H1 (cell line): ENCODE results near the gene ZNFX1. TPM values are rescaled to one million over a fixed set of nuclear protein-coding genes. Genes with fewer than 3 reads are reported as not detected.

ENCODE experiments used
- CTCF ChIA-PET: fragments of 300-600 bp; sonication (Branson Sonifier 250); formaldehyde crosslinking; loops from one replicate; lab custom pipeline; 2021; ENCODE audit not compliant: partially characterized antibody; lab: Charles Lee
- POLR2A ChIA-PET: fragments of 300-600 bp; sonication (Branson Sonifier 250); formaldehyde crosslinking; loops from one replicate; lab custom pipeline; 2021; ENCODE audit warnings: inconsistent platforms; ENCODE audit not compliant: partially characterized antibody; lab: Charles Lee
- DNase-seq, 2 experiments: peaks; one replicate each; pipeline versions ENCODE4 v3.0.0 to v3.0.0-alpha.2; 2010 to 2022; ENCODE audit warnings: low spot score in 2 of 2, low read depth in 1 of 2, mixed read lengths in 1 of 2
- FAIRE-seq: peaks from 2 replicates; lab custom pipeline; 2011; peaks lifted over from hg19 to GRCh38; lab: Jason Lieb, UNC
- H2AFZ ChIP-seq: 2 replicates; pipeline ENCODE4 v1.8.1; 2012; ENCODE audit warnings: low read length, inconsistent platforms
- H2AK5ac ChIP-seq: 2 replicates; pipeline ENCODE4 v1.6.1; 2013; ENCODE audit warnings: low read depth, low read length
- H2BK120ac ChIP-seq: replicated peaks from 2 replicates; pipeline ENCODE3; 2013; ENCODE audit warnings: low read depth, low read length, inconsistent platforms
- H2BK12ac ChIP-seq: 2 replicates; pipeline ENCODE4 v1.6.1; 2013; ENCODE audit warnings: low read depth, low read length
- H2BK15ac ChIP-seq: 2 replicates; pipeline ENCODE4 v1.6.1; 2013; ENCODE audit warnings: low read length
- H2BK20ac ChIP-seq: 2 replicates; pipeline ENCODE4 v1.6.1; 2013; ENCODE audit warnings: low read length
- H2BK5ac ChIP-seq: 2 replicates; pipeline ENCODE4 v1.6.1; 2013; ENCODE audit warnings: low read depth, low read length
- H3K14ac ChIP-seq: 2 replicates; pipeline ENCODE4 v1.6.1; 2013; ENCODE audit warnings: inconsistent platforms; ENCODE audit not compliant: insufficient read length
- H3K18ac ChIP-seq: 2 replicates; pipeline ENCODE4 v1.6.1; 2013; ENCODE audit warnings: low read length; ENCODE audit errors: extremely low read depth
- H3K23ac ChIP-seq: 2 replicates; pipeline ENCODE4 v1.6.1; 2013; ENCODE audit warnings: inconsistent platforms; ENCODE audit not compliant: insufficient read length
- H3K23me2 ChIP-seq: 2 replicates; pipeline ENCODE4 v1.6.1; 2013; ENCODE audit warnings: low read depth, low read length
- H3K27ac ChIP-seq: 2 replicates; pipeline ENCODE4 v1.6.1; 2011; ENCODE audit warnings: low read depth, low read length, inconsistent platforms
- H3K27me3 ChIP-seq, 4 experiments: replicated peaks in 1 of 4; 1 replicate in 1 of 4; 2 replicates in 3 of 4; pipeline versions ENCODE4 v1.6.1 to v1.8.1; 2011 to 2013; ENCODE audit warnings: low read length in 3 of 4, mild to moderate bottlenecking in 3 of 4, inconsistent platforms in 2 of 4, mixed read lengths in 2 of 4, moderate library complexity in 1 of 4; ENCODE audit not compliant: control insufficient read depth in 3 of 4, insufficient read depth in 3 of 4; ENCODE audit errors: extremely low read depth in 1 of 4
- H3K36me3 ChIP-seq, 4 experiments: 2 replicates each; pipeline versions ENCODE4 v1.6.1 to v1.8.1; 2011 to 2013; ENCODE audit warnings: mild to moderate bottlenecking in 4 of 4, low read length in 3 of 4, moderate library complexity in 2 of 4, control low read depth in 1 of 4, inconsistent platforms in 1 of 4; ENCODE audit not compliant: insufficient read depth in 4 of 4, control insufficient read depth in 2 of 4
- H3K4ac ChIP-seq: replicated peaks from 2 replicates; pipeline ENCODE3; 2013; ENCODE audit warnings: low read length, low read depth, mixed read lengths, inconsistent platforms; ENCODE audit not compliant: insufficient read length
- H3K4me1 ChIP-seq, 4 experiments: replicated peaks in 1 of 4; 1 replicate in 1 of 4; 2 replicates in 3 of 4; pipeline versions ENCODE4 v1.6.1 to v1.8.1; 2011 to 2013; ENCODE audit warnings: low read length in 3 of 4, inconsistent platforms in 2 of 4, mixed read lengths in 1 of 4; ENCODE audit not compliant: insufficient read depth in 4 of 4, control insufficient read depth in 3 of 4
- H3K4me2 ChIP-seq, 2 experiments: 2 replicates each; pipeline versions ENCODE4 v1.6.1 to v1.8.1; 2011 to 2013; ENCODE audit warnings: low read depth in 2 of 2, low read length in 2 of 2, control low read depth in 1 of 2, inconsistent platforms in 1 of 2, mild to moderate bottlenecking in 1 of 2; ENCODE audit not compliant: insufficient read depth in 1 of 2
- H3K4me3 ChIP-seq, 4 experiments: fragments of 200-600, 300-600 bp in 1 of 4; sonication (generic), shearing (Covaris generic), sonication (Bioruptor Twin) in 1 of 4; 2 replicates each; pipeline versions ENCODE4 v1.5.1 to v1.8.1; 2011 to 2016; ENCODE audit warnings: low read length in 4 of 4, low read depth in 3 of 4, control low read depth in 2 of 4, inconsistent platforms in 2 of 4, mild to moderate bottlenecking in 2 of 4, mixed read lengths in 1 of 4, moderate library complexity in 1 of 4; ENCODE audit not compliant: insufficient read depth in 2 of 4; ENCODE audit errors: extremely low read depth in 1 of 4
- H3K56ac ChIP-seq: replicated peaks from 2 replicates; pipeline ENCODE3; 2013; ENCODE audit warnings: low read depth, mild to moderate bottlenecking, mixed read lengths, low read length, inconsistent platforms; ENCODE audit not compliant: insufficient read length
- H3K79me1 ChIP-seq: 2 replicates; pipeline ENCODE4 v1.6.1; 2013; ENCODE audit warnings: low read depth, low read length, control low read depth
- H3K79me2 ChIP-seq, 2 experiments: 2 replicates each; pipeline versions ENCODE4 v1.6.1 to v1.8.1; 2012 to 2013; ENCODE audit warnings: low read length in 2 of 2, mild to moderate bottlenecking in 2 of 2, inconsistent platforms in 1 of 2; ENCODE audit not compliant: insufficient read depth in 2 of 2, control insufficient read depth in 1 of 2
- H3K9ac ChIP-seq, 4 experiments: replicated peaks in 1 of 4; 1 replicate in 1 of 4; 2 replicates in 3 of 4; pipeline versions ENCODE4 v1.6.1 to v1.8.1; 2011 to 2013; ENCODE audit warnings: low read depth in 3 of 4, low read length in 3 of 4, control low read depth in 2 of 4, mild to moderate bottlenecking in 2 of 4, moderate library complexity in 2 of 4, inconsistent platforms in 1 of 4; ENCODE audit errors: extremely low read depth in 1 of 4
- H3K9me3 ChIP-seq, 2 experiments: 2 replicates each; pipeline versions ENCODE4 v1.6.1 to v1.8.1; 2012 to 2013; ENCODE audit warnings: mild to moderate bottlenecking in 2 of 2, moderate library complexity in 2 of 2, control low read depth in 1 of 2, inconsistent platforms in 1 of 2, low read depth in 1 of 2, low read length in 1 of 2, mixed read lengths in 1 of 2; ENCODE audit not compliant: insufficient read depth in 2 of 2
- H4K20me1 ChIP-seq, 2 experiments: replicated peaks in 1 of 2; 2 replicates each; pipeline versions ENCODE3 to v1.8.1; 2011 to 2013; ENCODE audit warnings: inconsistent platforms in 2 of 2, low read length in 2 of 2, mild to moderate bottlenecking in 1 of 2; ENCODE audit not compliant: insufficient read depth in 2 of 2, control insufficient read depth in 1 of 2
- H4K5ac ChIP-seq: 2 replicates; pipeline ENCODE4 v1.6.1; 2013; ENCODE audit warnings: low read length, low read depth, mixed read lengths, inconsistent platforms; ENCODE audit not compliant: insufficient read length
- H4K8ac ChIP-seq: 2 replicates; pipeline ENCODE4 v1.8.0; 2013; ENCODE audit warnings: mild to moderate bottlenecking, moderate library complexity, low read length, inconsistent platforms; ENCODE audit not compliant: insufficient read depth; ENCODE audit errors: extremely low read depth
- H4K91ac ChIP-seq: replicated peaks from 2 replicates; pipeline ENCODE3; 2013; ENCODE audit warnings: low read length, mixed read lengths, inconsistent platforms; ENCODE audit not compliant: insufficient read length
- ATF3 ChIP-seq: IDR thresholded peaks from 2 replicates; pipeline ENCODE4 v1.6.1; 2011; ENCODE audit warnings: low read depth, mild to moderate bottlenecking, low read length; ENCODE audit not compliant: insufficient read depth
- BACH1 ChIP-seq: IDR thresholded peaks from 2 replicates; pipeline ENCODE4 v1.6.1; 2012; ENCODE audit warnings: low read length, improper control_type of control experiment
- CEBPB ChIP-seq: IDR thresholded peaks from 2 replicates; pipeline ENCODE4 v1.6.1; 2012; ENCODE audit warnings: low read depth, low read length
- CREB1 ChIP-seq: IDR thresholded peaks from 2 replicates; pipeline ENCODE4 v1.6.1; 2012; ENCODE audit warnings: inconsistent platforms
- CTBP2 ChIP-seq: IDR thresholded peaks from 2 replicates; pipeline ENCODE4 v1.7.0; 2011; ENCODE audit warnings: borderline replicate concordance, mild to moderate bottlenecking, moderate library complexity, mixed read lengths, low read length; ENCODE audit not compliant: insufficient read depth, insufficient read length
- GTF2F1 ChIP-seq: IDR thresholded peaks from 2 replicates; pipeline ENCODE4 v1.6.1; 2012; ENCODE audit warnings: low read depth, low read length, improper control_type of control experiment, borderline replicate concordance
- JUND ChIP-seq: IDR thresholded peaks from 2 replicates; pipeline ENCODE4 v1.6.1; 2011; ENCODE audit warnings: mild to moderate bottlenecking, improper control_type of control experiment, low read length
- KDM4A ChIP-seq: IDR thresholded peaks from one replicate; pipeline ENCODE4 v1.7.1; 2012; ENCODE audit warnings: low read depth, mild to moderate bottlenecking, moderate library complexity, low read length, inconsistent platforms; ENCODE audit not compliant: severe bottlenecking
- MAX ChIP-seq: IDR thresholded peaks from 2 replicates; pipeline ENCODE4 v1.6.1; 2012; ENCODE audit warnings: inconsistent platforms
- SAP30 ChIP-seq: fragments of 300-600 bp; sonication (generic); IDR thresholded peaks from 2 replicates; pipeline ENCODE4 v1.7.1; 2012; ENCODE audit warnings: low read length, moderate library complexity, mild to moderate bottlenecking, inconsistent platforms; ENCODE audit not compliant: insufficient read depth, insufficient replicate concordance
- SRF ChIP-seq: IDR thresholded peaks from 2 replicates; pipeline ENCODE4 v1.6.1; 2011; ENCODE audit warnings: mild to moderate bottlenecking, low read depth, low read length, moderate library complexity
- WGBS, 2 experiments: shearing (Covaris generic) in 1 of 2; methylation state at CpG; one replicate each; pipeline versions ENCODE4 v1.1.6 to v1.1.7; 2013 to 2015; ENCODE audit warnings: low lambda C conversion rate in 2 of 2, mixed read lengths in 2 of 2, inconsistent platforms in 1 of 2, low coverage in 1 of 2, missing lambda C conversion rate in 1 of 2; ENCODE audit not compliant: insufficient replicate concordance in 2 of 2, insufficient coverage in 1 of 2, insufficient read length in 1 of 2; ENCODE audit errors: extremely low coverage in 1 of 2, missing lambda C conversion rate in 1 of 2; 5-methylcytosine and 5-hydroxymethylcytosine counted together
- polyA plus RNA-seq, 7 experiments: library from polyadenylated mRNA; depleted of rRNA in 3 of 7; stranded (reverse) in 5 of 7; unstranded in 2 of 7; fragments of >200 nt in 5 of 7; fragments of 200-250 nt in 2 of 7; gene quantifications; 1 replicate in 5 of 7; 2 replicates in 1 of 7; 4 replicates in 1 of 7; pipeline versions ENCODE4 v1.2.1 to v1.2.3, GENCODE V29; 2011 to 2013; ENCODE audit warnings: missing spikeins in 2 of 7, mixed read lengths in 2 of 7
- total RNA-seq: library from RNA; stranded (reverse); fragmentation: NEBNext Ultra II Directional; extraction: Animal tissue kit (Norgen Biotek cat#: 25700); gene quantifications from 2 replicates; pipeline ENCODE4 v1.2.1, GENCODE V29; 2021

Gene ZNFX1
- total and polyA plus RNA-seq, 2 of the 8 experiments (the other 6 are each of a cell fraction or from before 2014, with no cell fraction given): 3.1 to 11.3 TPM

GRCh38 chr20:49267327-49267726 lies 10.5 kb downstream of the ZNFX1 start:
- Histone ChIP-seq H3K79me1 (peaks cover 5% of the 10 kb centered on the region; the same call in 1 of the 2 replicates), H3K56ac (no peak overlapping the region), H3K18ac (no peak overlapping the region), H3K23ac (no peak overlapping the region)
- TF ChIP-seq SRF: no peak
- TF ChIP-seq CREB1: no peak
- TF ChIP-seq JUND: no peak
- TF ChIP-seq BACH1: no peak
- no peak for TF ChIP-seq GTF2F1
- TF ChIP-seq CTBP2: no peak
- TF ChIP-seq SAP30: no peak
- TF ChIP-seq ATF3: no peak
- TF ChIP-seq CEBPB: no peak
- no peak for TF ChIP-seq KDM4A
- no peak for TF ChIP-seq MAX
- TF ChIP-seq, all 59 proteins: peak for 0
- Histone ChIP-seq H3K4me2 (no peak overlapping the region), H3K27me3 (no peaks in the 10 kb centered on the region), H4K8ac (no peak overlapping the region), H4K20me1 (peaks cover 0 to 9% of the 10 kb centered on the region in 2 experiments), H3K23me2 (no peaks in the 10 kb centered on the region), H2BK12ac (no peak overlapping the region), H3K4me1 (no peaks in the 10 kb centered on the region), H2AFZ (no peak overlapping the region), H4K5ac (no peak overlapping the region), H3K14ac (no peak overlapping the region), H3K9ac (no peak overlapping the region), H4K91ac (no peak overlapping the region), H2BK5ac (no peak overlapping the region), H3K27ac (no peak overlapping the region), H3K79me2 (peaks cover 4 to 49% of the 10 kb centered on the region in 2 experiments), H2BK20ac (no peak overlapping the region), H3K9me3 (no peaks in the 10 kb centered on the region), H2BK15ac (no peak overlapping the region), H3K4ac (no peak overlapping the region), H2BK120ac (no peak overlapping the region), H2AK5ac (no peak overlapping the region), H3K4me3 (no peak overlapping the region), H3K36me3 (peaks cover 19 to 58% (median 47%) of the 10 kb centered on the region in 4 experiments)
- ChIA-PET CTCF (interaction anchor here (0.6 to 1.6 kb wide), 6 partner anchors 20 to 258 kb away, joined by 3 to 5 read pairs (median 4); no protein-coding TSS in a partner anchor), POLR2A (interaction anchor here (1.1 to 13.0 kb wide), 3 partner anchors 13 to 22 kb away, joined by 4 to 114 read pairs (median 8); partner anchors contain the start of gene ZNFX1)
- DNase-seq: no peak
- no peak for FAIRE-seq
- 89% methylated on average over 4 of the region's 4 CpGs; no CpG with 5 or more reads in 1 of the 2 experiments for WGBS, 2 experiments
